K562 (cell line): ENCODE results near the gene TFDP1. TPM values are rescaled to one million over a fixed set of nuclear protein-coding genes. Genes with fewer than 3 reads are reported as not detected.

ENCODE experiments used
- CHD4 ChIP-seq: fragments of 200-600 bp; sonication (generic); IDR thresholded peaks from 3 replicates; pipeline ENCODE4 v1.6.1; 2012; ENCODE audit warnings: low read depth, mild to moderate bottlenecking, mixed read lengths, low read length, inconsistent platforms; ENCODE audit not compliant: insufficient read depth, insufficient replicate concordance, poor library complexity, severe bottlenecking
- ZBTB12 ChIP-seq: fragments of 250-450 bp; sonication (Bioruptor Pico); IDR thresholded peaks from 2 replicates; pipeline ENCODE4 v1.4.0; 2020
- ZSCAN29 ChIP-seq: fragments of 450-650 bp; IDR thresholded peaks from 2 replicates; pipeline ENCODE4 v1.6.1; 2017
- polyA plus RNA-seq, 8 experiments: library from polyadenylated mRNA; depleted of rRNA in 4 of 8; stranded (reverse) in 5 of 8; unstranded in 3 of 8; fragments of >200 nt; fragmentation: Nextera tagmentation in 2 of 8; fragmentation: Illumina TruSeq in 1 of 8; extraction: Ambion mirVana in 2 of 8; extraction: Trizol in 1 of 8; gene quantifications; 2 replicates each; pipeline versions ENCODE4 v1.2.1 to v1.2.3, GENCODE V29; 2011 to 2014; ENCODE audit warnings: inconsistent platforms in 1 of 8, missing spikeins in 1 of 8
- total RNA-seq, 7 experiments: library from RNA; depleted of rRNA in 6 of 7; stranded (reverse); fragments of >200 nt in 6 of 7; fragmentation: Illumina TruSeq in 2 of 7; extraction: Trizol in 2 of 7; gene quantifications; 2 replicates each; pipeline versions ENCODE4 v1.2.1 to v1.2.3, GENCODE V29; 2011 to 2021; ENCODE audit warnings: low replicate concordance in 1 of 7
- TF ChIP-seq, protein P1 (sequence below): IDR thresholded peaks from 3 replicates; pipeline ENCODE4 v1.6.1; 2011; ENCODE audit warnings: borderline replicate concordance, mild to moderate bottlenecking, moderate library complexity; ENCODE audit not compliant: insufficient read length; ENCODE audit errors: extremely low read depth
- TF ChIP-seq, protein P2 (sequence below), 2 experiments: fragments of 450-650 bp; IDR thresholded peaks; 2 replicates each; pipeline ENCODE4 v1.6.1; 2016

The TFDP1 gene
- total and polyA plus RNA-seq, 9 of the 15 experiments (the other 6 are each of a cell fraction or from before 2014, with no cell fraction given), result 33.8 to 145 (median 69.1) TPM

- TF ChIP-seq, protein P1, sequence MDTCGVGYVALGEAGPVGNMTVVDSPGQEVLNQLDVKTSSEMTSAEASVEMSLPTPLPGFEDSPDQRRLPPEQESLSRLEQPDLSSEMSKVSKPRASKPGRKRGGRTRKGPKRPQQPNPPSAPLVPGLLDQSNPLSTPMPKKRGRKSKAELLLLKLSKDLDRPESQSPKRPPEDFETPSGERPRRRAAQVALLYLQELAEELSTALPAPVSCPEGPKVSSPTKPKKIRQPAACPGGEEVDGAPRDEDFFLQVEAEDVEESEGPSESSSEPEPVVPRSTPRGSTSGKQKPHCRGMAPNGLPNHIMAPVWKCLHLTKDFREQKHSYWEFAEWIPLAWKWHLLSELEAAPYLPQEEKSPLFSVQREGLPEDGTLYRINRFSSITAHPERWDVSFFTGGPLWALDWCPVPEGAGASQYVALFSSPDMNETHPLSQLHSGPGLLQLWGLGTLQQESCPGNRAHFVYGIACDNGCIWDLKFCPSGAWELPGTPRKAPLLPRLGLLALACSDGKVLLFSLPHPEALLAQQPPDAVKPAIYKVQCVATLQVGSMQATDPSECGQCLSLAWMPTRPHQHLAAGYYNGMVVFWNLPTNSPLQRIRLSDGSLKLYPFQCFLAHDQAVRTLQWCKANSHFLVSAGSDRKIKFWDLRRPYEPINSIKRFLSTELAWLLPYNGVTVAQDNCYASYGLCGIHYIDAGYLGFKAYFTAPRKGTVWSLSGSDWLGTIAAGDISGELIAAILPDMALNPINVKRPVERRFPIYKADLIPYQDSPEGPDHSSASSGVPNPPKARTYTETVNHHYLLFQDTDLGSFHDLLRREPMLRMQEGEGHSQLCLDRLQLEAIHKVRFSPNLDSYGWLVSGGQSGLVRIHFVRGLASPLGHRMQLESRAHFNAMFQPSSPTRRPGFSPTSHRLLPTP, result no peak
- TF ChIP-seq ZBTB12 (CRISPR knock-in tag), result no peak
- TF ChIP-seq, protein P2, sequence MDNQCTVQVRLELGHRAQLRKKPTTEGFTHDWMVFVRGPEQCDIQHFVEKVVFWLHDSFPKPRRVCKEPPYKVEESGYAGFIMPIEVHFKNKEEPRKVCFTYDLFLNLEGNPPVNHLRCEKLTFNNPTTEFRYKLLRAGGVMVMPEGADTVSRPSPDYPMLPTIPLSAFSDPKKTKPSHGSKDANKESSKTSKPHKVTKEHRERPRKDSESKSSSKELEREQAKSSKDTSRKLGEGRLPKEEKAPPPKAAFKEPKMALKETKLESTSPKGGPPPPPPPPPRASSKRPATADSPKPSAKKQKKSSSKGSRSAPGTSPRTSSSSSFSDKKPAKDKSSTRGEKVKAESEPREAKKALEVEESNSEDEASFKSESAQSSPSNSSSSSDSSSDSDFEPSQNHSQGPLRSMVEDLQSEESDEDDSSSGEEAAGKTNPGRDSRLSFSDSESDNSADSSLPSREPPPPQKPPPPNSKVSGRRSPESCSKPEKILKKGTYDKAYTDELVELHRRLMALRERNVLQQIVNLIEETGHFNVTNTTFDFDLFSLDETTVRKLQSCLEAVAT (IDR thresholded peaks at IDR 0.05), result no peak
- TF ChIP-seq ZSCAN29, result no peak
- TF ChIP-seq CHD4, result no peak
- TF ChIP-seq, all 486 proteins: peak for 0
Observed at GRCh38 chr13:113637262-113638160, 53.0 kb downstream of the TFDP1 start (continued).
